GM18870 (cell line): ENCODE results near the gene KLRK1.
A peak's percentile ranks its signal among the peaks of the same experiment; 100 is the strongest.
"Not testable (repeated sequence)": the region's sequence is repeated elsewhere in the genome, so short reads cannot be mapped to it uniquely, and the experiment has no call there.

Experiments used
- ATAC-seq: cut with Tn5 transposase; IDR thresholded peaks from one replicate; pipeline ENCODE4 v1.9.1; 2021; ENCODE audit warnings: moderate library complexity; ENCODE audit not compliant: unreplicated experiment

Gene KLRK1

GRCh38 chr12:10363914-10364814 is 25.7 kb downstream of the KLRK1 start:
- peak; percentile 89 for ATAC-seq

- no peak for ATAC-seq
These were observed 26.3 kb downstream of the KLRK1 start for GRCh38 chr12:10363658-10363913.

- ATAC-seq = no peak
These were observed 26.8 kb downstream of the KLRK1 start for GRCh38 chr12:10362828-10363657.

GRCh38 chr12:10362325-10362724 is 27.5 kb downstream of the KLRK1 start:
- ATAC-seq = no peak

- ATAC-seq = no peak
These were observed 28.2 kb downstream of the KLRK1 start for GRCh38 chr12:10361622-10362021.

GRCh38 chr12:10361084-10361483 is 28.8 kb downstream of the KLRK1 start:
- no peak for ATAC-seq

GRCh38 chr12:10358969-10359368 is 30.9 kb downstream of the KLRK1 start:
- ATAC-seq = no peak

GRCh38 chr12:10358131-10358530 is 31.7 kb downstream of the KLRK1 start:
- no peak for ATAC-seq

GRCh38 chr12:10354502-10354901 is 35.3 kb downstream of the KLRK1 start:
- ATAC-seq = no peak

GRCh38 chr12:10354071-10354470 is 35.8 kb downstream of the KLRK1 start:
- no peak for ATAC-seq

- ATAC-seq = not testable (repeated sequence)
These were observed 38.4 kb downstream of the KLRK1 start for GRCh38 chr12:10351457-10351856.

GRCh38 chr12:10341892-10342509 is 47.8 kb downstream of the KLRK1 start:
- no peak for ATAC-seq

- not testable (repeated sequence) for ATAC-seq
These were observed 48.9 kb downstream of the KLRK1 start for GRCh38 chr12:10340946-10341345.

GRCh38 chr12:10339053-10339840 is 50.6 kb downstream of the KLRK1 start:
- no peak for ATAC-seq

- ATAC-seq = not testable (repeated sequence)
These were observed 51.4 kb downstream of the KLRK1 start for GRCh38 chr12:10338470-10338869.

- not testable (repeated sequence) for ATAC-seq
These were observed 53.6 kb downstream of the KLRK1 start for GRCh38 chr12:10336196-10336595.

GRCh38 chr12:10331642-10332239 is 58.1 kb downstream of the KLRK1 start:
- ATAC-seq = no peak

- ATAC-seq = not testable (repeated sequence)
These were observed 61.1 kb downstream of the KLRK1 start for GRCh38 chr12:10328691-10329090.
